NCI-H2227 (cell line): ENCODE data around the gene ARHGEF11.
A peak's percentile ranks its signal among the peaks of the same experiment; 100 is the strongest.
"Not testable (repeated sequence)": the region's sequence is repeated elsewhere in the genome, so short reads cannot be mapped to it uniquely, and the experiment has no call there.

ENCODE experiments used
- DNase-seq: peaks from one replicate; lab custom pipeline; 2025; ENCODE audit not compliant: unreplicated experiment; lab: John Stamatoyannopoulos, UW

The ARHGEF11 gene, protein sequence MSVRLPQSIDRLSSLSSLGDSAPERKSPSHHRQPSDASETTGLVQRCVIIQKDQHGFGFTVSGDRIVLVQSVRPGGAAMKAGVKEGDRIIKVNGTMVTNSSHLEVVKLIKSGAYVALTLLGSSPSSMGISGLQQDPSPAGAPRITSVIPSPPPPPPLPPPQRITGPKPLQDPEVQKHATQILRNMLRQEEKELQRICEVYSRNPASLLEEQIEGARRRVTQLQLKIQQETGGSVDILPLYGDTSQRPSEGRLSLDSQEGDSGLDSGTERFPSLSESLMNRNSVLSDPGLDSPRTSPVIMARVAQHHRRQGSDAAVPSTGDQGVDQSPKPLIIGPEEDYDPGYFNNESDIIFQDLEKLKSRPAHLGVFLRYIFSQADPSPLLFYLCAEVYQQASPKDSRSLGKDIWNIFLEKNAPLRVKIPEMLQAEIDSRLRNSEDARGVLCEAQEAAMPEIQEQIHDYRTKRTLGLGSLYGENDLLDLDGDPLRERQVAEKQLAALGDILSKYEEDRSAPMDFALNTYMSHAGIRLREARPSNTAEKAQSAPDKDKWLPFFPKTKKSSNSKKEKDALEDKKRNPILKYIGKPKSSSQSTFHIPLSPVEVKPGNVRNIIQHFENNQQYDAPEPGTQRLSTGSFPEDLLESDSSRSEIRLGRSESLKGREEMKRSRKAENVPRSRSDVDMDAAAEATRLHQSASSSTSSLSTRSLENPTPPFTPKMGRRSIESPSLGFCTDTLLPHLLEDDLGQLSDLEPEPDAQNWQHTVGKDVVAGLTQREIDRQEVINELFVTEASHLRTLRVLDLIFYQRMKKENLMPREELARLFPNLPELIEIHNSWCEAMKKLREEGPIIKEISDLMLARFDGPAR (N-terminal part only)

DNA sequence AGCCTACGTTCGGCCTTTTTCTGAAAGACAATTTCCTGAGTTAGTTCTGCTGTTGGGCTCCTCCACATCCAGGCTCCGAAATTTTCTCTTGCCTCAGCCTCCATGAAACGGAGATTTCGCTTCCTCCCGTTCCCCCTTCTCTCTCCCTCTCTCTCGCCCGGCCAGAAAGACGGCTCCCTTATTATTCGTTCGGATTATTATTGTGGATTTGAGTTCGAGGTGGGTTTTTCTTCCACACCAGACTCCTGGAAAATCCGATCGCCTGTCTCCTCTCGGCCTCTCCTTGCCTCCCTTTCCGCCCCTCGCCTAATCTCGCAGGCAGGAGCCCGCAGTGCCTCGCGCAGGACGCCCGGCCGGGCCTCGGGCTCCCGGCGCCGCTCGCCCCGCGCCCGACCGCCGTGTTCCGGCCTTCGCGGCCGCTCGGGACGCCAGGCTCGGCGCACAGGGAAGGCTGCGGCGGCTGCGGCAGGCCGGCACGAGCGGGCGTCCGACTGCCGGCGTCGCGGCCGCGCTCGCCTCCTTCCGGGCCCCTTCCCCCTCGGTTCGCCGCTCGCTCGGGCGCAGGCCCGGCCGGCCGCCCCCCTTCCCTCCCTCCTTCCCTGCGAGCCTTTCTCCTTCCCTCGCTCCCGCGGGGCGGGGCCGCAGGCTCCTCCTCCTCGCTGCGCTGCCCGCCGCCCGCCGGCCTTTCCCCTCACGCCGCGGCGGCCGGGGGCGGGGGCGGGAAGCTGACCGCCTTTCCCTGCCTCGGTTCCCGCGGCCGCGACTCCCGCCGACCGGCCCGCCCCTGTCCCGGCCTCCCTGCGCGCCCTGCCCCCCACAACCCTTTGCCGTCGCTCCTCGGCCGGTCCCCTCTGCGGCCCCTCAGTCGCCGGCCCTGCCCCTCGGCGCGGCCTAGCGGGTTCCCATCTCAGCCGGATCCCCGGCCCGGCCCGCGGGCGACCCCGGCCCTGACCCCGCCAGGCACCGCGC lies at the start of gene ARHGEF11:
Gene ARHGEF11, minus strand, starts transcription at position 493 of the 969 bp plus-strand sequence. CDS start 1,412 bp downstream, outside the sequence.
- peak; percentile 93 for DNase-seq

DNA sequence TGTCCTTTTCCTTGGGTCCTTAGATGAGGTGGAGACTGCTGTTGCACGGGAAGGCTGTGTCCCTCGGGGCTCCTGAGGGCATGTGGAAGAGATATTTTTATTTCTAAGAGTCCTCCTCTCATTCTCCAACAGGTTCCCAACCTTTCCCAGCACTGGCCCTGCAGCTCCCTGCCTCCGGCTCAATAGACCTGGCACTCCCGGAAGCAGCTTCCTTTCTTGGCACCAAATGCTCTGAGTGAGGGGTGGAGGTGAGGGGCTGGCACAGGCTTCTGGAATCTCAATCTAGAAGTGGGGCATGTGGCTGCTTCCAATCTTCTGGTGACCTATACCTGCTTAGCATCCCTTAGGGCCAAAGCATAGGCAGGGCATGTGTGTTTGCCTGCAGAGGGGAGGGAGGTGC lies 49.5 kb upstream of the ARHGEF11 start:
- DNase-seq = no peak

DNA sequence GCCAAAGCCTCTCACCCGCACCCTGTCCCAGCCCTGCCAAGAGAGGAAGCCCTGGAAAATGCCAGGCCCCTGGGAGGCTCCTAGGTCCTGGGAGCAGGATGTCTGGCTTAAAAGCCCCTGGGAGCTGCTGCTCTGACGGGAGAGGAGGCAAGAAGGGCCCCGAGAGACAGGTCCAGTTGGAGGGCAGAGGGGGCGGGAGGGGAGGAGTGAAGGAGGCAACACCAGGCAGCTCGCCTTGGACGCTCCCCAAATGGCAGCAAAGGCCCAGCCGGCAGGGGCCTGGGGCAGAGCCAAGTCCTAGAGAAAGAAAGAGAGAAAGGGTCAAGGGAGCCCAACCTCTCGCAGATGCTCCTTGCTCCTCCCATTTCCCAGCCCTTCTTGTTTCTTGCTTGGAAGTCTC lies 47.3 kb upstream of the ARHGEF11 start:
- DNase-seq = no peak

DNA sequence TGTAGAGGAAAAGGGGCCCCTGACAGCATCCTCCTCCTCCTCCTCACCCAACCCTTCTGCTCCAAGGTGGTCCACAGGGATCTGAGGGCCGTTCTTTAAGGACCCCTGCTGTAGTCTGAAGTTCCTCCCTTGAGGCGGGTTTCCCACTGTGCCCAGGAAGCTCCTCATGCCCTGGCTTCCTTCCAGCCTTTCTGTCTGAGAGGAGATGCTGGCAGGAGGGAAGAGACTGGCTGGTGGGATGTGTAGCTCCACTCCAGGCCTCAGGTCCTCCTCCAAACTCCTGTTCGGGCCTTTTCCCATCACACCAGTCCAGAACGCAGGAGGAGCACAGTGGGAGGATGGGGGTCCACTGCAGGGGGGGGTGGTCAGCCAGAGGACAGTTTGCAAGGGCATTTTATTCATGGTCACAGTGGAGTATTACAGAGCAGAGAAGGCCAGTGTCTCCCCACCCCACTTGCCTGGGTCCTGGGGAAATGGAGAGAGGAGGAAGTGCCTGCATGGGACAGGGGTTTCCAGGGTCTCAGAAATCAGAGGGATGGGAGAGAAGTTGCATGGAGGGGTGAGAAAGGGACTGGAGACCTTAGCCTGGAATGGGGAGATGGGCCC lies 46.2 kb upstream of the ARHGEF11 start:
- DNase-seq = no peak

DNA sequence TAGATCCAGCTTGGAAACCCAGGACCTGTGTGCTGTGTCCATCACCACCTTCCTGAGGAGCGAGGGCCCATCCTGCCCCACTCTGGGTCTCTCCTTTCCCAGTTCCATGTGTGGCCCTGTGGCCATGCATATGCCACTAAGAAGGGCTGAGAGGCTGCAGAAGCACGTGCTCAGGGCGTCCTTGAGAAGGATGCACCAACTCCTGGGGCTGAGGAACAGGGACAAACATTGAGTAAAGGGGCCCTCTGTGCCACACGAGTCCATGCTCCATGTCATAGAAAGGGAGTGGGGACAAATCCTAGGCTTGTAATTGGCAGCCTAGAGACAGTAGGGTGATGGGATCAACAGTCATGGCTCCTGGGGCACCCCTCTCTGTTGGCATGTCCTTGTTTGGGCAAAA lies 45.6 kb upstream of the ARHGEF11 start:
- DNase-seq = no peak

DNA sequence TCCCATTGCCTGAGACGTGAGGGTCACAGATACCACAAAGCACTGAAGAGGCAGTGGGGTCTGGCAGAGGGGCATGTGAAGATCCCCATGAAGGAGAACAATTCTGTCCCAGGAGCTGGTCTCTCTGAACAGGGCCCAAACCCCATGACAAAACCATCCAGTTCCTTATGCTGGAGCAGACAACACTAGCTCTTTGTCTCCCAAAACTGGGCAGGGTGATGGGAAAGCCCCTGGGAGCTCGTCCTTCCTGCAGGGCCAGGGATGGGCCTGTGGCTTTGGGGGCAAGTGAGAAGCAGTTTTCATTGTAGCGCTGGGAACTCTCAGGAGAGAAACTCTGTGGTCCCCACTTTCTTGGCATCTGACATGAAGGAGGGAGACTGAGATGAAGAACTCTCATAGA lies 45.2 kb upstream of the ARHGEF11 start:
- no peak for DNase-seq

DNA sequence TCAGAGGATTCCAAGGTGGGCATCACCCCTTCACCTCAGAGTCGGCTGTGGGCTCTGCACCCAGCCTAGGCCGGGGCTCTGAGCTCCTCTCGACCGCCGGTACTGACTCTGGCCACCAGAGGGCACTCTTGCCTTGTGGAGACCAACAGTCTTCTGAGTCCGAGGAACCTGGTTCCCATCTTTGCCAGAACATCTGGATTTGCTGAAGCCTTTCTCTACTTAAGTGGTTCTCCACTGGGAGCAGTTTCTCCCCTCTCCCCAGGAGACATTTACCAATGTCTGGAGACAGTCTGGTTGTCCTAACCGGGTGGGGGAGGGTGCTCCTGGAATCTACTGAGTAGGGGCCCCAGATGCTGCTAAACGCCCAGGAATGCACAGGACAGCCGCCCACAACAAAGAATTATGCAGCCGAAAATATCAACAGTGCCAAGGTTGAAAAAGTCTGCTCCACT lies 44.7 kb upstream of the ARHGEF11 start:
- peak; percentile 93 for DNase-seq

DNA sequence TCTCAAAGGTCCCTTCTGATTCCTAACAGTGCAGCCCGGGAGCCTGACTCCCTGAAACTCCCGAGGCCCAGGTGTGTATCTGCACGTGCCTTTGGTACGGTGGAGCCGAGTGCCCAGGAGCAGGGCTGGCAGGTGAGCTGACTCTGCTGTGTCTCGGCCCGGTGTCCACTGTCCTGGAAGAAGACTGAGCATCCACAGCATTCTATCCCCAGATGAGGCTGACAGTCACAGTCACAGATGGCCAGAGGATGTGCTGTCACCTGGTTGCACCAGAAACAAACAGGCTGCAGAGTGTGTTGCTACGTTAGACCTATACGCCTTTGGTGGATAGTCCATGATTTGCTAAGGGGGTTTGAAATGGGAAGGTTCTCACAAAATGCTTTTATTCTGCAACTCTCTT lies 44.2 kb upstream of the ARHGEF11 start:
- DNase-seq = no peak

DNA sequence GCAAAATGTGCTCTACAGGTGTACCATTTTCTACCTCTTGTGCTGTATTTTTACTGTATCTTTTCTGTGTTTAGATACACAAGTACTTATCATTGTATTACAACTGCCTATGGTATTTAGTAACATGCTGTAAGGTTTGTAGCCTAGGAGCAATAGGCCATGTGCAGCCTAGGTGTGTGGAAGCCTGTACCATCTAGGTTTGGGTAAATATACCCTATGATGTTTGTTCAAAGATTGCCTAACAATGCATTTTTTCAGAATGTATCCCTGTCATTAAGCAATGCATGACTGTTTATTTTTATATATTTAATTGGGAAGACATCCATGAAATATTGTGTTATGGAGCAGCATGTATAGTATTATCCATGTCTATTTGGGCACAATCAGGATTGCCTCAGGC lies 43.1 kb upstream of the ARHGEF11 start:
- DNase-seq = no peak

DNA sequence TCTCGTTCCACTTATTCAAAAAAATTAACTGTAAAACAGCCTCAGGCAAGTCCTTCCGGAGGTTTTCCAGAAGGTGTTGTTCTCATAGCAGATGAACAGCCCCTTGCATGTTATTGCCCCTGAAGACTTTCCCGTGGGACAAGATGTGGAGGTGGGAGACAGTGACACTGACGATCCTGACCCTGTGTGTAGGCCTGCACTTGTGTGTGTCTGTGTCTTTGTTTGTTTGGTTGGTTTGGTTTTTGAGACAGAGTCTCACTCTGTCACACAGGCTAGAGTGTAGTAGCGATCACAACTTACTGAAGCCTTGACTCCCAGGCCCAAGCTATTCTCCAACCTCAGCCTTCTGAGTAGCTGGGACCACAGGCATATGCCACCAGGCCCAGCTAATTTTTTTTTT lies 41.5 kb upstream of the ARHGEF11 start:
- DNase-seq = no peak

DNA sequence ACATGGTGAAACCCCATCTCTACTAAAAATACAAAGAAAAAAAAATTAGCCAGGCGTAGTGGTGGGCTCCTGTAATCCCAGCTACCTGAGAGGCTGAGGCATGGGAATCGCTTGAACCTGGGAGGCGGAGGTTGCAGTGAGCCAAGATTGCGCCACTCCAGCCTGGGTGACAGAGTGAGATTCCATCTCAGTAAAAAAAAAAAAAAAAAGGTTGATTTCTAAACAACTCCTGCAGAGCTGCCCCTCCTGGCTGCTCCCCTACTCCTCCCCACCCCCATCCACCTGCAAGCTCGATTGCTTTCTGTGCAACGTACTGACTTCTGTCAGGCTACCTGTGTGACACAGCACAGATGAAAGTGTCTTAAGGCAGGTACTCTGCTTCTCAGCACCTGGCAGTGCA lies 40.8 kb upstream of the ARHGEF11 start:
- DNase-seq = no peak

DNA sequence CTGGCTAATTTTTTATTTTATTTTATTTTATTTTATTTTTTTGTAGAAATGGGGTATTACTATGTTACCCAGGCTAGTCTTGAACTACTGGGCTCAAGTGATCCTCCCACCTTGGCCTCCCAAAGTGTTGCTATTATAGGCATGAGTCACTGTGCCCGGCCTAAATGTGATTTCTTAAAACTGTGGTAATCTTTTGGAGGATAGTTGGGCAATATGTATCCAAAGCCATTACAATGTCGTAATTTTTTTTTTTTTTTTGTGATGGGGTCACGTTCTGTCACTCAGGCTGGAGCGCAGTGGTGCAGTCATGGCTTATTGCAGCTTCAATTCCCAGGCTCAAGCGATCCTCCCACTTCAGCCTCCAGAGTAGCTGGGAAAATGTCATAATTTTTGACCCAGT lies 39.9 kb upstream of the ARHGEF11 start:
- no peak for DNase-seq

DNA sequence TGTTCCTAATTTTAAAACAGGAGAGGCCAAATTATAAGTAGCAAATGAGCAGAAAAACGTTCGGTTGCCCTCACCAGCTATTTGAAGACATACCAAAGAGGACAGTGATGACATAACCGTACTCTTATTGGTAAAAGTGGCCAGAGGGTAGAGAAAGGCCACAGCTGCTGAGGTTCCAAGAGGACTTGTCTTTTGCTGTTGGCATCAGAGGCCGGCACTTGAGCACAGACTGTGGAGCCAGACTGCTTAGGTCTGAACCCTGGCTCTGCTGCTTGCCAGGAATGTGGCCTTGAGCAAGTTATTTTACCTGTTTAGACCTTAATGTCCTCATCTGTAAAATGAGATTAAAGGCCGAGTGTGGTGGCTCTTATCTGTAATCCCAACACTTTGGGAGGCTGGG lies 39.2 kb upstream of the ARHGEF11 start:
- no peak for DNase-seq

DNA sequence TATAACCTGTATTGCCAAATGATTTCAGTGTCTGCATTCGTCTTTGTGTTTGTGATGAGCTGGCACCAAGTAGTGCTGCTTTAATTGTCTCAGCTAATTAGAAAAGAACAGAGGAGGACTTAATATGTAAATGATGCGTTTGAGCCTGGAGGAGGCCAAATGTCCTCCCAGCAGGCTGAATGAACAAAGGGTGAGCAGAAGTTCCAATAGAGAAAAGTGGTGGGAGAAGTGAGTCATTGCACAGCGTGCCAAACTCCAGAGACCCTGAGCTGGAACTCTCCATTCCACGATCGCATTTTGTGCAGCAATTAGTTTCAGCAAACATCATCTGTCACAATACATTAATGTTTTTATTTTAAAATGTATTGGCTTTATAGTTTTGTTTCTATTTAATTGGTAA lies 36.2 kb upstream of the ARHGEF11 start:
- DNase-seq = no peak

DNA sequence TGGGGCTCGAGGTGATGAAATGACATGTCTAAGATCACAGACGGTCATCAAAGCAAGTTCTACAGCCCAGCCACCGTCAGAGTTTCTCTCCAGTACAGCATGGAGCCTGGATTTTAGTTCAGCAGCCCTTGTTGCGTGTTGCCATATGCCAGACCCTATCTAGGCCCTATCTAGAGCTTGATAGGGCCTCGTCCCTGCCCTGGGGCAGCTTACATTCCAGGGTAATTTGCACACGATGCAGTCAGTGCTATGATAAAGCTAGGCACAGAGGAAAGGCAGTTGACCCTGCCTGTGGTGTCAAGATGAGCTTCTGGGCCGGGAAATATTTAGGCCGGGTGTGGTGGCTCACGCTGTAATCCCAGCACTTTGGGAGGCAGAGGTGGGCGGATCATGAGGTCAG lies 35.2 kb upstream of the ARHGEF11 start:
- no peak for DNase-seq

DNA sequence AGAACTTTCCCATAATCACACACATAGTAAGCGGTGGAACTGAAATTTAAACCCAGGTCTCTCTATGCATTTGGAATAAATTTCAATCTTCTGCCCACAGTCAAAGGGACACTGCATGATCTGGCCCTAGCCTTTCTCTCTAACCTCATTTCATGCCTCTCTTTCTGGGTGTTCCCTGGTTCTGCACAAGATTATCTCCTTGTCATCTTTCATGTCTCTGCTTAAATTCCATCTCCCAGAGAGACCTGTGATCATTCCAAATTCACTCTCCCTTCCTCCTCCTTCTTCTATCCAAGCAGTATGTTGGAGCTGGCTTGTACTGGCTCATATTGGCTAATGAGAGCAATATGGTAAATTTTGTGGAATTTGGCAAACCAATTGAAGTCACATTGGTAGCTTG lies 31.9 kb upstream of the ARHGEF11 start:
- DNase-seq = no peak

DNA sequence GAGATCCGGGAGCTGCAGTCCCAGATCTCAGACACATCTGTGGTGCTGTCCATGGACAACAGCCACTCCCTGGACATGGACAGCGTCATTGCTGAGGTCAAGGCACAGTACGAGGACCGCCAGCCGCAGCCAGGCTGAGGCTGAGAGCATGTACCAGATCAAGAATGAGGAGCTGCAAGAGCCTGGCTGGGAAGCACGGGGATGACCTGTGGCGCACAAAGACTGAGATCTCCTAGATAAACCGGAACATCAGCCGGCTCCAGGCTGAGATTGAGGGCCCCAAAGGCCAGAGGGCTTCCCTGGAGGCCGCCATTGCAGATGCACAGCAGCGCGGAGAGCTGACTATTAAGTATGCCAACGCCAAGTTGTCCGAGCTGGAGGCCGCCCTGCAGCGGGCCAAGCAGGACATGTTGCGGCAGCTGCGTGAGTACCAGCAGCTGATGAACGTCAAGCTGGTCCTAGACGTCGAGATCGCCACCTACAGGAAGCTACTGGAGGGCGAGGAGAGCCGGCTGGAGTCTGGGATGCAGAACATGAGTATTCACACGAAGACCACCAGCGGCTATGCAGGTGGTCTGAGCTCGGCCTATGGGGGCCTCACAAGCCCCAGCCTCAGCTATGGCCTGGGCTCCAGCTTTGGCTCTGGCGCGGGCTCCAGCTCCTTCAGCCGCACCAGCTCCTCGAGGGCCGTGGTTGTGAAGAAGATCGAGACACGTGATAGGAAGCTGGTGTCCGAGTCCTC lies 28.6 kb upstream of the ARHGEF11 start:
- DNase-seq = peak; percentile 25

DNA sequence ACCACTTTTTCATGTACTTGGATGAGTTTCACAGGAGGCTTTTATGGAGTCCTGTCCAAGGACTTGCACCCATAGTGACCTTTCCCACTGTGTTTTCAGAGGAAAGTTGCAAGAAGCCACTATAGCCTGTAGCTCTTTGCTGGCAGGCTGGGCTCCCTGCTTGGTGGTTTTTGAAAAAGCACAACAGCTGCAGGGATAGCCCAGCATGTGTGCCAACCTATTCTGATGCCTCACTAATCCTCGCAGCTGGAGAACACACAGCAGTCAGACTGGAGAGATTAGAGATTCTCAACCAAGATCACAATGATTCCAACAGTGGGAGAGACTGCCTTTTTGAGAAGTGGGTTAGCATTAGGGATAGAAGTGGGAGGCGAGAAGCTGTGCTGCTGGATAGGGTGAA lies 24.1 kb upstream of the ARHGEF11 start:
- no peak for DNase-seq

DNA sequence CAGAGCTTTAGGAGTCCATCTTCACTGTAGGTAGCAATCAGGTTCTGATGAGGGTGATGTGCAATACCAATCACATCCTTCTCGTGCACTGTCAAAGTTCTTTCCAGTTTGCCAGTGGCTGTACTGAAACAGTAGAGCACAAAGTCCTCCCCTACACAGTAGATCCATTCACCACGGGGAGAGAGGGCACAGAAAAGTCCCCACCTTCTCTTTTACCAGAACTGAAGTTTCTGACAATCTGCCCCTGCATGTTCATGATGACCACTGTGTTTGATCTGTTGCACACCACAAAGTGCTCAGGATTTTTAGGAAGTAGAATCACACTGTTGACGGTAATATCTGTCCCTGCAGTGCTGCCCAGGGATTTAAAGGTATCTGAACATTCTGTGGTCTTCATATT lies 13.7 kb upstream of the ARHGEF11 start:
- DNase-seq = not testable (repeated sequence)

DNA sequence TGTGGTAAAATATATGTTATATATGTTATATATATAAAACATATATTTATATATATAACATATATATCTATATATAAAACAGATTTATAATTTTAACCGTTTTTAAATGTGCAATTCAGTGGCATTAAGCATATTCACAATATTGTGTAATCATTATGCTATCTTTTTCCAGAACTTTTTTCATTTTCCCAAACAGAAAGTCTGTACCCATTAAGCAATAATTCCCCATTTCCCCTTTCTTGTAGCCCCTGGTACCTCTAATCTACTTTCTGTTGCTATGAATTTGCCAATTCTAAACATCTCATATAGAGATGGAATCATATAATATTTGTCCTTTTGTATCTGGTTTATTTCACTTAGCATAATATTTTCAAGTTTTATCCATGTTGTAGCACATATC lies 10.7 kb upstream of the ARHGEF11 start:
- no peak for DNase-seq
